Neural cell (in vitro differentiated cells): ENCODE data around the gene ANKRD52. TPM values are rescaled to one million over a fixed set of nuclear protein-coding genes. Genes with fewer than 3 reads are reported as not detected.

Source experiments
- H2AFZ ChIP-seq: fragments of 200-600, 300-800 bp; sonication (generic), shearing (Covaris generic); 2 replicates; pipeline ENCODE4 v1.6.0; 2014; ENCODE audit warnings: low read depth, mild to moderate bottlenecking, antibody characterized with exemption, low read length, moderate library complexity
- H3F3A ChIP-seq: fragments of 200-600 bp; shearing (Covaris generic); 2 replicates; pipeline ENCODE4 v1.6.1; 2016; ENCODE audit warnings: mild to moderate bottlenecking, moderate library complexity, mixed read lengths, antibody characterized with exemption, low read length; ENCODE audit not compliant: insufficient read depth, poor library complexity, severe bottlenecking
- H3K27ac ChIP-seq: fragments of 200-600, 300-800 bp; sonication (generic), shearing (Covaris generic); 2 replicates; pipeline ENCODE4 v1.5.1; 2014; ENCODE audit warnings: mild to moderate bottlenecking, low read length, moderate library complexity
- H3K27me3 ChIP-seq: fragments of 300-800, 200-600 bp; sonication (generic), shearing (Covaris generic); 2 replicates; pipeline ENCODE4 v1.6.0; 2014; ENCODE audit warnings: mild to moderate bottlenecking, low read depth, low read length, moderate library complexity; ENCODE audit not compliant: insufficient read depth
- H3K36me3 ChIP-seq: fragments of 300-800, 200-600 bp; sonication (generic), shearing (Covaris generic); 2 replicates; pipeline ENCODE4 v1.5.1; 2014; ENCODE audit warnings: mild to moderate bottlenecking, antibody characterized with exemption, low read length, moderate library complexity; ENCODE audit not compliant: insufficient read depth
- H3K4me2 ChIP-seq: fragments of 300-800, 200-600 bp; sonication (generic), shearing (Covaris generic); 2 replicates; pipeline ENCODE4 v1.6.0; 2014; ENCODE audit warnings: mild to moderate bottlenecking, low read length
- H3K4me3 ChIP-seq: fragments of 300-800, 200-600 bp; sonication (generic), shearing (Covaris generic); 2 replicates; pipeline ENCODE4 v1.5.1; 2014; ENCODE audit warnings: mild to moderate bottlenecking, low read length, moderate library complexity
- H3K79me2 ChIP-seq: fragments of 200-600 bp; shearing (Covaris generic); replicated peaks from 2 replicates; pipeline ENCODE4 v1.6.0; 2014; ENCODE audit warnings: mild to moderate bottlenecking, low read length, moderate library complexity; ENCODE audit not compliant: insufficient read depth
- H3K9ac ChIP-seq: fragments of 300-800, 200-600 bp; sonication (generic), shearing (Covaris generic); 2 replicates; pipeline ENCODE4 v1.6.1; 2016; ENCODE audit warnings: mild to moderate bottlenecking, low read length, mixed read lengths
- H3K9me2 ChIP-seq: fragments of 200-600 bp; shearing (Covaris generic); 2 replicates; pipeline ENCODE4 v1.6.1; 2016; ENCODE audit warnings: mild to moderate bottlenecking, low read length, mixed read lengths; ENCODE audit not compliant: insufficient read depth
- H3K9me3 ChIP-seq: fragments of 200-600, 300-800 bp; sonication (generic), shearing (Covaris generic); 2 replicates; pipeline ENCODE4 v1.6.1; 2016; ENCODE audit warnings: mild to moderate bottlenecking, mixed run types, low read length, moderate library complexity, mixed read lengths
- H4K20me1 ChIP-seq: fragments of 200-600 bp; shearing (Covaris generic); 2 replicates; pipeline ENCODE4 v1.6.1; 2016; ENCODE audit warnings: mild to moderate bottlenecking, mixed run types; ENCODE audit not compliant: insufficient read depth
- EP300 ChIP-seq: fragments of 450-650 bp; conservative IDR thresholded peaks from 2 replicates; pipeline ENCODE4 v1.6.1; 2014; ENCODE audit warnings: antibody characterized with exemption, mild to moderate bottlenecking, moderate library complexity; ENCODE audit not compliant: poor library complexity, severe bottlenecking
- EZH2 ChIP-seq: fragments of 200-600, 300-800 bp; shearing (Covaris generic), sonication (generic); IDR thresholded peaks from 2 replicates; pipeline ENCODE4 v1.6.1; 2014; ENCODE audit warnings: antibody characterized with exemption, low read length, borderline replicate concordance, mild to moderate bottlenecking; ENCODE audit not compliant: insufficient read depth, poor library complexity, severe bottlenecking
- MXI1 ChIP-seq: fragments of 450-650 bp; conservative IDR thresholded peaks from 2 replicates; pipeline ENCODE4 v1.6.1; 2014; ENCODE audit warnings: antibody characterized with exemption, mild to moderate bottlenecking; ENCODE audit not compliant: poor library complexity, severe bottlenecking
- POLR2AphosphoS5 ChIP-seq: IDR thresholded peaks from 2 replicates; pipeline ENCODE4 v1.6.1; 2012
- RAD21 ChIP-seq: fragments of 450-650 bp; conservative IDR thresholded peaks from 2 replicates; pipeline ENCODE4 v1.6.1; 2014; ENCODE audit warnings: antibody characterized with exemption, mild to moderate bottlenecking, moderate library complexity
- SMC3 ChIP-seq: fragments of 450-650 bp; conservative IDR thresholded peaks from 2 replicates; pipeline ENCODE4 v1.6.1; 2014; ENCODE audit warnings: antibody characterized with exemption, mild to moderate bottlenecking, moderate library complexity; ENCODE audit not compliant: poor library complexity
- TAF1 ChIP-seq: IDR thresholded peaks from 2 replicates; pipeline ENCODE4 v1.6.1; 2012; ENCODE audit warnings: low read depth
- polyA plus RNA-seq: library from polyadenylated mRNA; depleted of rRNA; stranded (reverse); fragments of >200 nt; gene quantifications from 2 replicates; pipeline ENCODE4 v1.2.3, GENCODE V29; 2014
- TF ChIP-seq, protein P1 (sequence below): fragments of 450-650 bp; IDR thresholded peaks from 2 replicates; pipeline ENCODE4 v1.5.1; 2014; ENCODE audit warnings: antibody characterized with exemption, mild to moderate bottlenecking, moderate library complexity; ENCODE audit not compliant: poor library complexity, severe bottlenecking
- TF ChIP-seq, protein P2 (sequence below): IDR thresholded peaks from 2 replicates; pipeline ENCODE4 v1.6.1; 2012; ENCODE audit warnings: borderline replicate concordance

Gene ANKRD52
- polyA plus RNA-seq, 1 donor from 2014 or later, result 7.3 TPM

DNA sequence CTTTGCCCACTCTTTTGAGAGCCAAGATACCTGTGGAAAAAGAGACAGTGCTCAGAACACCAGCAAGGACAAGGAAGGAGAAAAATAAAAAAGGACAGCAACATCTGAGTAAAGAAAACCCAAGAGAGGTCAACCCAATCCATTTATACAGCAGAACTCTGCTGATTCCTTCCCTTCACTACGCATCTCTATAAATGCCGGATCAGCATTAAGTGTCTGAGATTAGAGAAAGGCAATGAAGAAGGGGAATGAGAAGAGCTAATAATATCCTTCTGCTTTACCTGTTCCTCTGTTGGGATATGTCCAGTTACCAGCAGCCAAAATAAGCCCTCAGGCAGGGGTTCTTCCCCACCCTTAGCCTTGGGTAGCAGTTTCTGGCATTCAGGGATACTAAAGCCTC lies 24.4 kb upstream of the ANKRD52 start:
- H3K9ac ChIP-seq, result no peak overlapping the region
- no peak overlapping the region for H2AFZ ChIP-seq
- no peaks in the 10 kb centered on the region for H3K9me3 ChIP-seq
- H3K36me3 ChIP-seq, result no peaks in the 10 kb centered on the region
- H3K27me3 ChIP-seq, result no peaks in the 10 kb centered on the region
- H3K9me2 ChIP-seq, result no peaks in the 10 kb centered on the region
- TF ChIP-seq, protein P1, sequence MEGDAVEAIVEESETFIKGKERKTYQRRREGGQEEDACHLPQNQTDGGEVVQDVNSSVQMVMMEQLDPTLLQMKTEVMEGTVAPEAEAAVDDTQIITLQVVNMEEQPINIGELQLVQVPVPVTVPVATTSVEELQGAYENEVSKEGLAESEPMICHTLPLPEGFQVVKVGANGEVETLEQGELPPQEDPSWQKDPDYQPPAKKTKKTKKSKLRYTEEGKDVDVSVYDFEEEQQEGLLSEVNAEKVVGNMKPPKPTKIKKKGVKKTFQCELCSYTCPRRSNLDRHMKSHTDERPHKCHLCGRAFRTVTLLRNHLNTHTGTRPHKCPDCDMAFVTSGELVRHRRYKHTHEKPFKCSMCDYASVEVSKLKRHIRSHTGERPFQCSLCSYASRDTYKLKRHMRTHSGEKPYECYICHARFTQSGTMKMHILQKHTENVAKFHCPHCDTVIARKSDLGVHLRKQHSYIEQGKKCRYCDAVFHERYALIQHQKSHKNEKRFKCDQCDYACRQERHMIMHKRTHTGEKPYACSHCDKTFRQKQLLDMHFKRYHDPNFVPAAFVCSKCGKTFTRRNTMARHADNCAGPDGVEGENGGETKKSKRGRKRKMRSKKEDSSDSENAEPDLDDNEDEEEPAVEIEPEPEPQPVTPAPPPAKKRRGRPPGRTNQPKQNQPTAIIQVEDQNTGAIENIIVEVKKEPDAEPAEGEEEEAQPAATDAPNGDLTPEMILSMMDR, result no peak
- TF ChIP-seq MXI1 (no peak), EP300 (no peak), EZH2 (no peak), TAF1 (no peak), POLR2AphosphoS5 (no peak), RAD21 (no peak), SMC3 (no peak)
- TF ChIP-seq, protein P2, sequence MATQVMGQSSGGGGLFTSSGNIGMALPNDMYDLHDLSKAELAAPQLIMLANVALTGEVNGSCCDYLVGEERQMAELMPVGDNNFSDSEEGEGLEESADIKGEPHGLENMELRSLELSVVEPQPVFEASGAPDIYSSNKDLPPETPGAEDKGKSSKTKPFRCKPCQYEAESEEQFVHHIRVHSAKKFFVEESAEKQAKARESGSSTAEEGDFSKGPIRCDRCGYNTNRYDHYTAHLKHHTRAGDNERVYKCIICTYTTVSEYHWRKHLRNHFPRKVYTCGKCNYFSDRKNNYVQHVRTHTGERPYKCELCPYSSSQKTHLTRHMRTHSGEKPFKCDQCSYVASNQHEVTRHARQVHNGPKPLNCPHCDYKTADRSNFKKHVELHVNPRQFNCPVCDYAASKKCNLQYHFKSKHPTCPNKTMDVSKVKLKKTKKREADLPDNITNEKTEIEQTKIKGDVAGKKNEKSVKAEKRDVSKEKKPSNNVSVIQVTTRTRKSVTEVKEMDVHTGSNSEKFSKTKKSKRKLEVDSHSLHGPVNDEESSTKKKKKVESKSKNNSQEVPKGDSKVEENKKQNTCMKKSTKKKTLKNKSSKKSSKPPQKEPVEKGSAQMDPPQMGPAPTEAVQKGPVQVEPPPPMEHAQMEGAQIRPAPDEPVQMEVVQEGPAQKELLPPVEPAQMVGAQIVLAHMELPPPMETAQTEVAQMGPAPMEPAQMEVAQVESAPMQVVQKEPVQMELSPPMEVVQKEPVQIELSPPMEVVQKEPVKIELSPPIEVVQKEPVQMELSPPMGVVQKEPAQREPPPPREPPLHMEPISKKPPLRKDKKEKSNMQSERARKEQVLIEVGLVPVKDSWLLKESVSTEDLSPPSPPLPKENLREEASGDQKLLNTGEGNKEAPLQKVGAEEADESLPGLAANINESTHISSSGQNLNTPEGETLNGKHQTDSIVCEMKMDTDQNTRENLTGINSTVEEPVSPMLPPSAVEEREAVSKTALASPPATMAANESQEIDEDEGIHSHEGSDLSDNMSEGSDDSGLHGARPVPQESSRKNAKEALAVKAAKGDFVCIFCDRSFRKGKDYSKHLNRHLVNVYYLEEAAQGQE, result no peak
- H3K27ac ChIP-seq, result no peak overlapping the region
- no peak overlapping the region for H3K4me3 ChIP-seq
- H4K20me1 ChIP-seq, result no peaks in the 10 kb centered on the region
- H3K79me2 ChIP-seq, result no peaks in the 10 kb centered on the region
- H3K4me2 ChIP-seq, result no peak overlapping the region
- H3F3A ChIP-seq, result no peaks in the 10 kb centered on the region

DNA sequence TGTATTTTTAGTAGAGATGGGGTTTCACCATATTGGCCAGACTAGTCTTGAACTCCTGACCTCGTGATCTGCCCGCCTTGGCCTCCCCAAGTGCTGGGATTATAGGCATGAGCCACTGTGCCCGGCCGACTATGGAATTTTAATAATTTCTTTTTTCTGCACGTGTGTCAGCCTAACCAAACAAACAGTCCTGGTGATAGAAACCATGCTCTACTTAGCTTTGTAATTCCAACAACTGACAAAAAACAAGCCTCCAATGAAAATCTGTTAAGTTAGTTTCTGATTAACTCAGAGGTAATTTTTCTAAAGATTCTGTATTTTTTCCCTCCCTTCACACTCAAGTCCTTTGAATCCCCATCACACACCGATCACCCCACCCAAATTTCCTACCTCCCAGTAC lies 23.8 kb upstream of the ANKRD52 start:
- no peaks in the 10 kb centered on the region for H3F3A ChIP-seq
- H3K9ac ChIP-seq, result no peak overlapping the region
- TF ChIP-seq EZH2 (no peak), MXI1 (no peak), RAD21 (no peak)
- TF ChIP-seq, protein P1, result no peak
- no peak overlapping the region for H2AFZ ChIP-seq
- no peaks in the 10 kb centered on the region for H3K79me2 ChIP-seq
- no peaks in the 10 kb centered on the region for H3K27me3 ChIP-seq
- H3K9me2 ChIP-seq, result no peaks in the 10 kb centered on the region
- H3K4me2 ChIP-seq, result no peak overlapping the region
- no peaks in the 10 kb centered on the region for H3K36me3 ChIP-seq
- no peak overlapping the region for H3K27ac ChIP-seq
- H4K20me1 ChIP-seq, result no peaks in the 10 kb centered on the region
- no peak overlapping the region for H3K4me3 ChIP-seq
- H3K9me3 ChIP-seq, result no peaks in the 10 kb centered on the region
